WTC11 (cell line): ENCODE measurements around the gene C17orf107. TPM values are rescaled to one million over a fixed set of nuclear protein-coding genes. Genes with fewer than 3 reads are reported as not detected.

ENCODE experiments used
- ATAC-seq: fragments of 200-7000 bp; cut with Tn5 transposase; 2 replicates; pipeline ENCODE4 v1.10.0; 2021; ENCODE audit warnings: mild to moderate bottlenecking, moderate library complexity
- CTCF ChIA-PET: fragments of 300-600 bp; sonication (Branson Sonifier 250); formaldehyde crosslinking; loops from one replicate; lab custom pipeline; 2021; ENCODE audit warnings: antibody characterized with exemption; lab: Charles Lee
- POLR2A ChIA-PET: fragments of 350-600 bp; sonication (Branson Sonifier 250); formaldehyde crosslinking; loops from one replicate; lab custom pipeline; 2021; ENCODE audit warnings: antibody characterized with exemption; lab: Charles Lee
- DNase-seq: peaks from one replicate; pipeline ENCODE4 v3.0.0; 2021; ENCODE audit warnings: low spot score
- H3K27ac Mint-ChIP-seq: 2 replicates; pipeline ENCODE4 v1.8.0; 2021; ENCODE audit warnings: mixed read lengths
- H3K27me3 Mint-ChIP-seq: 2 replicates; pipeline ENCODE4 v1.8.0; 2021; ENCODE audit warnings: low read depth, mild to moderate bottlenecking, moderate library complexity, mixed read lengths
- H3K36me3 Mint-ChIP-seq: 2 replicates; pipeline ENCODE4 v1.8.0; 2021; ENCODE audit warnings: mixed read lengths
- H3K4me1 Mint-ChIP-seq: 2 replicates; pipeline ENCODE4 v1.8.0; 2022; ENCODE audit warnings: mixed read lengths
- H3K4me3 Mint-ChIP-seq: 2 replicates; pipeline ENCODE4 v1.8.0; 2021; ENCODE audit warnings: mild to moderate bottlenecking, moderate library complexity, mixed read lengths
- H3K9me3 Mint-ChIP-seq: 2 replicates; pipeline ENCODE4 v1.8.0; 2021; ENCODE audit warnings: mixed read lengths
- ATF1 ChIP-seq: sonication (generic); formaldehyde crosslinking; IDR thresholded peaks from 2 replicates; pipeline ENCODE4 v1.8.1; 2023; ENCODE audit warnings: mild to moderate bottlenecking, moderate library complexity, missing genetic modification reagents
- FOXP1 ChIP-seq: sonication (generic); formaldehyde crosslinking; IDR thresholded peaks from 2 replicates; pipeline ENCODE4 v1.8.0; 2022; ENCODE audit warnings: missing genetic modification reagents, mild to moderate bottlenecking, moderate library complexity, borderline replicate concordance
- GRHL2 ChIP-seq: fragments of 250-450 bp; sonication (Bioruptor Pico); IDR thresholded peaks from 2 replicates; pipeline ENCODE4 v1.8.0; 2022; ENCODE audit warnings: mild to moderate bottlenecking, moderate library complexity; ENCODE audit not compliant: insufficient replicate concordance, severe bottlenecking
- HMGA2 ChIP-seq: fragments of 250-450 bp; sonication (Bioruptor Pico); IDR thresholded peaks from 2 replicates; pipeline ENCODE4 v1.4.0; 2021; ENCODE audit warnings: mild to moderate bottlenecking, moderate library complexity
- MYBL2 ChIP-seq: sonication (generic); formaldehyde crosslinking; IDR thresholded peaks from 2 replicates; pipeline ENCODE4 v1.8.1; 2023; ENCODE audit warnings: mild to moderate bottlenecking, moderate library complexity, missing genetic modification reagents
- NR2C2 ChIP-seq: sonication (generic); formaldehyde crosslinking; IDR thresholded peaks from 2 replicates; pipeline ENCODE4 v1.8.0; 2022; ENCODE audit warnings: mild to moderate bottlenecking, missing genetic modification reagents
- PRRX2 ChIP-seq: fragments of 250-450 bp; sonication (Bioruptor Pico); IDR thresholded peaks from 2 replicates; pipeline ENCODE4 v1.8.0; 2021; ENCODE audit warnings: mild to moderate bottlenecking
- RORB ChIP-seq: fragments of 250-450 bp; sonication (Bioruptor Pico); IDR thresholded peaks from 2 replicates; pipeline ENCODE4 v1.9.0; 2021; ENCODE audit warnings: mild to moderate bottlenecking
- SMAD3 ChIP-seq: sonication (generic); formaldehyde crosslinking; IDR thresholded peaks from 2 replicates; pipeline ENCODE4 v1.8.0; 2022; ENCODE audit warnings: missing genetic modification reagents, mild to moderate bottlenecking, borderline replicate concordance
- SP1 ChIP-seq: sonication (generic); formaldehyde crosslinking; conservative IDR thresholded peaks from 2 replicates; pipeline ENCODE4 v1.8.1; 2022; ENCODE audit warnings: missing genetic modification reagents
- TCF7 ChIP-seq: sonication (generic); formaldehyde crosslinking; IDR thresholded peaks from 2 replicates; pipeline ENCODE4 v1.8.0; 2022; ENCODE audit warnings: mild to moderate bottlenecking, low read depth, missing genetic modification reagents, moderate library complexity
- ZNF138 ChIP-seq: sonication (generic); formaldehyde crosslinking; conservative IDR thresholded peaks from 2 replicates; pipeline ENCODE4 v1.8.1; 2022; ENCODE audit warnings: mild to moderate bottlenecking, moderate library complexity, missing genetic modification reagents
- ZNF219 ChIP-seq: sonication (generic); formaldehyde crosslinking; IDR thresholded peaks from 2 replicates; pipeline ENCODE4 v1.8.0; 2023; ENCODE audit warnings: missing genetic modification reagents, mild to moderate bottlenecking, borderline replicate concordance
- ZNF263 ChIP-seq: sonication (generic); formaldehyde crosslinking; IDR thresholded peaks from 2 replicates; pipeline ENCODE4 v1.8.1; 2022; ENCODE audit warnings: low read depth, mild to moderate bottlenecking, moderate library complexity, missing genetic modification reagents
- total RNA-seq: library from RNA; stranded (reverse); gene quantifications from 3 replicates; pipeline ENCODE4 v1.2.3, GENCODE V29; 2021
- TF ChIP-seq, protein P1 (sequence below): sonication (generic); formaldehyde crosslinking; IDR thresholded peaks from 2 replicates; pipeline ENCODE4 v1.8.1; 2023; ENCODE audit warnings: mild to moderate bottlenecking, missing genetic modification reagents, moderate library complexity
- TF ChIP-seq, protein P2 (sequence below): sonication (generic); formaldehyde crosslinking; IDR thresholded peaks from 2 replicates; pipeline ENCODE4 v1.8.1; 2023; ENCODE audit warnings: mild to moderate bottlenecking, missing genetic modification reagents, borderline replicate concordance
- TF ChIP-seq, protein P3 (sequence below): sonication (generic); formaldehyde crosslinking; IDR thresholded peaks from 2 replicates; pipeline ENCODE4 v1.8.1; 2022; ENCODE audit warnings: missing genetic modification reagents, borderline replicate concordance
- TF ChIP-seq, protein P4 (sequence below): sonication (generic); formaldehyde crosslinking; IDR thresholded peaks from 2 replicates; pipeline ENCODE4 v1.8.0; 2023; ENCODE audit warnings: missing genetic modification reagents, mild to moderate bottlenecking, borderline replicate concordance
- TF ChIP-seq, protein P5 (sequence below): sonication (generic); formaldehyde crosslinking; IDR thresholded peaks from 2 replicates; pipeline ENCODE4 v1.8.1; 2023; ENCODE audit warnings: mild to moderate bottlenecking, moderate library complexity, missing genetic modification reagents
- TF ChIP-seq, protein P6 (sequence below): sonication (generic); formaldehyde crosslinking; IDR thresholded peaks from 2 replicates; pipeline ENCODE4 v1.8.0; 2022; ENCODE audit warnings: mild to moderate bottlenecking, missing genetic modification reagents

C17orf107 gene
- total RNA-seq, 1 experiment from 2014 or later: 8.7 TPM

DNA sequence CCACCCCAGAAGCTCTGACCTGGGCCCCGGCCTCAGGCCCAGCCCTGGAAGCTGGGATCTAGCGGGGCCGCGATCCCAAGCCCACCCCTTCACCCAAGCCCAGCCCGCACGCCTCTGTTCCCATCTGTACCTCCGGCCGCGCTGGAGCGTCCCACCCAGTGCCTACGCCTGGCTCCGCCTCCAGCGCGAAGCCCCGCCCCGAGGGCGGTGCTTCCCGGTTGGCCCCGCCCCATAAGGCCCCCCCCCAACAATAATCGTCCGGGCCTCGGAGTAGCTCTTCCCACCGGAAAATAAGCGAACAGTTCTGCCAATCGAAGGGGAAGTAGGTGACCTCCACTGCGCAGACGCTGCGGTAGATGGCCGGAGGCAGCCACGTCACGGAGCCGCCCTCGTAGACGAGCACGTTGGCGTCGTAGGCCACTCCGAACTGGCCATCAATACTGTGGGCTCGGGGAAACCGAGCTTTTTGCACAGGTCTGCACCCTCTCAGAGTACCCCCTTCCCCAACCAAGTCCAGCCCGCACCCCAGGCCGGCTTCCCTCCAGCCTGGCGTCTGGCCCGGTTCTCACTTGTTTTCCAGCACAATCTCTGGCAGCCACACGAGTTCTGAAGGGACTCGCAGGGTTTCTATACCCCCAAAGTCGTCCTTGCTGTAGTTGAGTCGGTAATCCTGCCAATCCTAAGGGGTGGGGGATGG is 2.5 kb downstream of the C17orf107 start (continued):
- TF ChIP-seq, protein P1, sequence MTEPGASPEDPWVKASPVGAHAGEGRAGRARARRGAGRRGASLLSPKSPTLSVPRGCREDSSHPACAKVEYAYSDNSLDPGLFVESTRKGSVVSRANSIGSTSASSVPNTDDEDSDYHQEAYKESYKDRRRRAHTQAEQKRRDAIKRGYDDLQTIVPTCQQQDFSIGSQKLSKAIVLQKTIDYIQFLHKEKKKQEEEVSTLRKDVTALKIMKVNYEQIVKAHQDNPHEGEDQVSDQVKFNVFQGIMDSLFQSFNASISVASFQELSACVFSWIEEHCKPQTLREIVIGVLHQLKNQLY (CRISPR knock-in tag): no peak
- TF ChIP-seq, protein P2, sequence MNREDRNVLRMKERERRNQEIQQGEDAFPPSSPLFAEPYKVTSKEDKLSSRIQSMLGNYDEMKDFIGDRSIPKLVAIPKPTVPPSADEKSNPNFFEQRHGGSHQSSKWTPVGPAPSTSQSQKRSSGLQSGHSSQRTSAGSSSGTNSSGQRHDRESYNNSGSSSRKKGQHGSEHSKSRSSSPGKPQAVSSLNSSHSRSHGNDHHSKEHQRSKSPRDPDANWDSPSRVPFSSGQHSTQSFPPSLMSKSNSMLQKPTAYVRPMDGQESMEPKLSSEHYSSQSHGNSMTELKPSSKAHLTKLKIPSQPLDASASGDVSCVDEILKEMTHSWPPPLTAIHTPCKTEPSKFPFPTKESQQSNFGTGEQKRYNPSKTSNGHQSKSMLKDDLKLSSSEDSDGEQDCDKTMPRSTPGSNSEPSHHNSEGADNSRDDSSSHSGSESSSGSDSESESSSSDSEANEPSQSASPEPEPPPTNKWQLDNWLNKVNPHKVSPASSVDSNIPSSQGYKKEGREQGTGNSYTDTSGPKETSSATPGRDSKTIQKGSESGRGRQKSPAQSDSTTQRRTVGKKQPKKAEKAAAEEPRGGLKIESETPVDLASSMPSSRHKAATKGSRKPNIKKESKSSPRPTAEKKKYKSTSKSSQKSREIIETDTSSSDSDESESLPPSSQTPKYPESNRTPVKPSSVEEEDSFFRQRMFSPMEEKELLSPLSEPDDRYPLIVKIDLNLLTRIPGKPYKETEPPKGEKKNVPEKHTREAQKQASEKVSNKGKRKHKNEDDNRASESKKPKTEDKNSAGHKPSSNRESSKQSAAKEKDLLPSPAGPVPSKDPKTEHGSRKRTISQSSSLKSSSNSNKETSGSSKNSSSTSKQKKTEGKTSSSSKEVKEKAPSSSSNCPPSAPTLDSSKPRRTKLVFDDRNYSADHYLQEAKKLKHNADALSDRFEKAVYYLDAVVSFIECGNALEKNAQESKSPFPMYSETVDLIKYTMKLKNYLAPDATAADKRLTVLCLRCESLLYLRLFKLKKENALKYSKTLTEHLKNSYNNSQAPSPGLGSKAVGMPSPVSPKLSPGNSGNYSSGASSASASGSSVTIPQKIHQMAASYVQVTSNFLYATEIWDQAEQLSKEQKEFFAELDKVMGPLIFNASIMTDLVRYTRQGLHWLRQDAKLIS (CRISPR knock-in tag): no peak
- TF ChIP-seq, protein P3, sequence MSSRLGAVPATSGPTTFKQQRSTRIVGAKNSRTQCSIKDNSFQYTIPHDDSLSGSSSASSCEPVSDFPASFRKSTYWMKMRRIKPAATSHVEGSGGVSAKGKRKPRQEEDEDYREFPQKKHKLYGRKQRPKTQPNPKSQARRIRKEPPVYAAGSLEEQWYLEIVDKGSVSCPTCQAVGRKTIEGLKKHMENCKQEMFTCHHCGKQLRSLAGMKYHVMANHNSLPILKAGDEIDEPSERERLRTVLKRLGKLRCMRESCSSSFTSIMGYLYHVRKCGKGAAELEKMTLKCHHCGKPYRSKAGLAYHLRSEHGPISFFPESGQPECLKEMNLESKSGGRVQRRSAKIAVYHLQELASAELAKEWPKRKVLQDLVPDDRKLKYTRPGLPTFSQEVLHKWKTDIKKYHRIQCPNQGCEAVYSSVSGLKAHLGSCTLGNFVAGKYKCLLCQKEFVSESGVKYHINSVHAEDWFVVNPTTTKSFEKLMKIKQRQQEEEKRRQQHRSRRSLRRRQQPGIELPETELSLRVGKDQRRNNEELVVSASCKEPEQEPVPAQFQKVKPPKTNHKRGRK: no peak
- TF ChIP-seq, protein P4, sequence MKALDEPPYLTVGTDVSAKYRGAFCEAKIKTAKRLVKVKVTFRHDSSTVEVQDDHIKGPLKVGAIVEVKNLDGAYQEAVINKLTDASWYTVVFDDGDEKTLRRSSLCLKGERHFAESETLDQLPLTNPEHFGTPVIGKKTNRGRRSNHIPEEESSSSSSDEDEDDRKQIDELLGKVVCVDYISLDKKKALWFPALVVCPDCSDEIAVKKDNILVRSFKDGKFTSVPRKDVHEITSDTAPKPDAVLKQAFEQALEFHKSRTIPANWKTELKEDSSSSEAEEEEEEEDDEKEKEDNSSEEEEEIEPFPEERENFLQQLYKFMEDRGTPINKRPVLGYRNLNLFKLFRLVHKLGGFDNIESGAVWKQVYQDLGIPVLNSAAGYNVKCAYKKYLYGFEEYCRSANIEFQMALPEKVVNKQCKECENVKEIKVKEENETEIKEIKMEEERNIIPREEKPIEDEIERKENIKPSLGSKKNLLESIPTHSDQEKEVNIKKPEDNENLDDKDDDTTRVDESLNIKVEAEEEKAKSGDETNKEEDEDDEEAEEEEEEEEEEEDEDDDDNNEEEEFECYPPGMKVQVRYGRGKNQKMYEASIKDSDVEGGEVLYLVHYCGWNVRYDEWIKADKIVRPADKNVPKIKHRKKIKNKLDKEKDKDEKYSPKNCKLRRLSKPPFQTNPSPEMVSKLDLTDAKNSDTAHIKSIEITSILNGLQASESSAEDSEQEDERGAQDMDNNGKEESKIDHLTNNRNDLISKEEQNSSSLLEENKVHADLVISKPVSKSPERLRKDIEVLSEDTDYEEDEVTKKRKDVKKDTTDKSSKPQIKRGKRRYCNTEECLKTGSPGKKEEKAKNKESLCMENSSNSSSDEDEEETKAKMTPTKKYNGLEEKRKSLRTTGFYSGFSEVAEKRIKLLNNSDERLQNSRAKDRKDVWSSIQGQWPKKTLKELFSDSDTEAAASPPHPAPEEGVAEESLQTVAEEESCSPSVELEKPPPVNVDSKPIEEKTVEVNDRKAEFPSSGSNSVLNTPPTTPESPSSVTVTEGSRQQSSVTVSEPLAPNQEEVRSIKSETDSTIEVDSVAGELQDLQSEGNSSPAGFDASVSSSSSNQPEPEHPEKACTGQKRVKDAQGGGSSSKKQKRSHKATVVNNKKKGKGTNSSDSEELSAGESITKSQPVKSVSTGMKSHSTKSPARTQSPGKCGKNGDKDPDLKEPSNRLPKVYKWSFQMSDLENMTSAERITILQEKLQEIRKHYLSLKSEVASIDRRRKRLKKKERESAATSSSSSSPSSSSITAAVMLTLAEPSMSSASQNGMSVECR (CRISPR knock-in tag): no peak
- no peak for TF ChIP-seq PRRX2 (CRISPR knock-in tag)

DNA sequence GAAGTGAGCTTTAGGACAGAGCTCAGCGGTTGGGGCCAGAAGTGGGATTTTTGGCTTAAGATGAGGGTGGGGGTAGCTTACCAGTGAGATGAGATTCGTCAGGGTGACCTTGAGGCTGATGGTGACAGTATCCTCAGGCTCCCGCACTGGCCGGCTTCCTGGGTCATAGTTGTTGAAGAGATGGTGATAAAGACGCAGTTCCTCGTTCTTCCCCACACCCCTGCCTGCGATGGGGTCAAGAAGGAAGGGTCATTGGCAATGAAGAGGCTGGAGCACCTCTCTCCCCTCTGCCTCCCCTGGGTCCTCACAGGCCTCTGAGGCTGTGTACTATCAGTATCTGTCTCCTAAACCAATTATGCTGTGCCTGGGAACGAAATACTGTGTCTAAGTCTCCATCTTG is 3.2 kb downstream of the C17orf107 start:
- Mint-ChIP-seq H3K4me3 (no peak overlapping the region), H3K4me1 (peaks cover 13% of the 10 kb centered on the region), H3K36me3 (no peaks in the 10 kb centered on the region), H3K27me3 (peaks cover 10% of the 10 kb centered on the region), H3K9me3 (no peaks in the 10 kb centered on the region), H3K27ac (no peak overlapping the region)
- ChIA-PET POLR2A (interaction anchor here (1.1 kb wide), 1 partner anchor 37 kb away, joined by 3 read pairs; the partner anchor contains the start of genes RNF167 and SLC25A11), CTCF (interaction anchor here (0.8 to 1.8 kb wide), 6 partner anchors 38 to 277 kb away, joined by 3 to 7 read pairs (median 4); partner anchors contain the start of genes PSMB6, RNF167 and SLC25A11)
- DNase-seq (no peak), ATAC-seq (no peak)
- no peak for TF ChIP-seq GRHL2
- no peak for TF ChIP-seq TCF7 (CRISPR knock-in tag)
- TF ChIP-seq ATF1 (CRISPR knock-in tag): no peak
- no peak for TF ChIP-seq ZNF219 (CRISPR knock-in tag)
- no peak for TF ChIP-seq SMAD3
- TF ChIP-seq, protein P5, sequence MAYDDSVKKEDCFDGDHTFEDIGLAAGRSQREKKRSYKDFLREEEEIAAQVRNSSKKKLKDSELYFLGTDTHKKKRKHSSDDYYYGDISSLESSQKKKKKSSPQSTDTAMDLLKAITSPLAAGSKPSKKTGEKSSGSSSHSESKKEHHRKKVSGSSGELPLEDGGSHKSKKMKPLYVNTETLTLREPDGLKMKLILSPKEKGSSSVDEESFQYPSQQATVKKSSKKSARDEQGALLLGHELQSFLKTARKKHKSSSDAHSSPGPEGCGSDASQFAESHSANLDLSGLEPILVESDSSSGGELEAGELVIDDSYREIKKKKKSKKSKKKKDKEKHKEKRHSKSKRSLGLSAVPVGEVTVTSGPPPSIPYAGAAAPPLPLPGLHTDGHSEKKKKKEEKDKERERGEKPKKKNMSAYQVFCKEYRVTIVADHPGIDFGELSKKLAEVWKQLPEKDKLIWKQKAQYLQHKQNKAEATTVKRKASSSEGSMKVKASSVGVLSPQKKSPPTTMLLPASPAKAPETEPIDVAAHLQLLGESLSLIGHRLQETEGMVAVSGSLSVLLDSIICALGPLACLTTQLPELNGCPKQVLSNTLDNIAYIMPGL (CRISPR knock-in tag): no peak
- TF ChIP-seq SP1 (CRISPR knock-in tag): no peak
- no peak for TF ChIP-seq RORB
- no peak for TF ChIP-seq ZNF138
- TF ChIP-seq MYBL2: no peak
- TF ChIP-seq, protein P6, sequence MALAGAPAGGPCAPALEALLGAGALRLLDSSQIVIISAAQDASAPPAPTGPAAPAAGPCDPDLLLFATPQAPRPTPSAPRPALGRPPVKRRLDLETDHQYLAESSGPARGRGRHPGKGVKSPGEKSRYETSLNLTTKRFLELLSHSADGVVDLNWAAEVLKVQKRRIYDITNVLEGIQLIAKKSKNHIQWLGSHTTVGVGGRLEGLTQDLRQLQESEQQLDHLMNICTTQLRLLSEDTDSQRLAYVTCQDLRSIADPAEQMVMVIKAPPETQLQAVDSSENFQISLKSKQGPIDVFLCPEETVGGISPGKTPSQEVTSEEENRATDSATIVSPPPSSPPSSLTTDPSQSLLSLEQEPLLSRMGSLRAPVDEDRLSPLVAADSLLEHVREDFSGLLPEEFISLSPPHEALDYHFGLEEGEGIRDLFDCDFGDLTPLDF: no peak
- no peak for TF ChIP-seq ZNF263 (CRISPR knock-in tag)
- TF ChIP-seq NR2C2 (CRISPR knock-in tag): no peak
- no peak for TF ChIP-seq FOXP1 (CRISPR knock-in tag)
- TF ChIP-seq HMGA2 (CRISPR knock-in tag): no peak
